Measurements from ENCODE around the gene CLDND1. TPM values are rescaled to one million over a fixed set of nuclear protein-coding genes. Genes with fewer than 3 reads are reported as not detected.

Gene CLDND1
- total RNA-seq, 1 donor from 2014 or later: 689 TPM

DNA sequence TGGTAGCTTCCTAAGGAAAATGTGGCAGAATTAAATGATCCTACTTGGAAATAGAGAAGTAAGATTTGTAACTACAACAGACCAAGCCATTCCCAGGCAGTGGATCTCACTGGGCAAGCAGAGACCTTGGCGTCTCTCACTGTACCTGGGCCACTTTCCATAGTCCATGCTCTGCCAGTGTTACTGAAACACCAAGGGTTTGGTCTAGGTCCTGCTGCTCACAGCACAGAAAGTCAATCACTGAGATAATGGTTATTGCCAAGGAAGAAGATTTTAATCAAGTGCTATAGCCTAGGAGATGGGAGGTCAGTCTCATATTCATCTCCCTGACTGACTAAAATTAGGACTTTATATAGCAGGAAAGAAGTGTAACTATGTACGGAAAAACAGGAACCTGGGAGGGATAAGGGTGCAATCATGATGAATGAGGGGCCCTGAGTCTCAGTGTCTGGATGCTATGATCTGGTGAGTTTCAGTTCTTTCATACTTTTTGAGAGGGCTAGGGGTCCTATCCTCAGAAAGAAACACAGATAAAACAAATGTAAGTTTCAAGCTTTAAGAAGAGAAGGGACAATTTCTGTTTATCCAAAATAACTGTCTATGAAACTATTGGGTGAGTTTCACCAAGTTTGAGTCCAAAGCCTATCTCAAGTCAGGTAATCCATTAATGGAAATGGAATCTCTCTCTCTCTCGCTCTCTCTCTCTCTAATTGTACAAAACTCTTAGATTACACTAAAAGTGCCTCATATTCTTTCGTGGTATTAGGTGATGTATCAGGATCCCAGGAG is 29.7 kb upstream of the CLDND1 start:
- intact Hi-C loops (cut with micrococcal nuclease): no loop called here

DNA sequence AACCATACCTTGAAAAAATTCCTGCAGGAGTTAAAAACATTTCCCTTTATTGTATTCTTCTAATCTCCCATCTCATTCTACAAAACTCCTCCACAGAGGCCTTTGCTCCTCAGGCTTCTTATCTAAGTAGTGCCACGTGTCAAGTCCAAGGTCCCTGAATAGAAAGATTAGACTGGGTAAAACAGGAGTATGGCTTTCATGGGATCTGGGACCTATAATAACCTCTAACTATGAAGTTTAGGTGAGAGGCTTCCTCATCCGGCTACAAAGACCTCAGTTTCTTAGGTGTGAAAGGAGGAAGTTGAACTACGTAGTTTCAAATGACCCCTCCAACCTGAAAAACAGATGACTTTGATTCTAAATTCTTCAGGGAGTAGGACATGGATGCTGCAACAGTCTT is 29.1 kb upstream of the CLDND1 start:
- intact Hi-C loops (cut with micrococcal nuclease): no loop called here

DNA sequence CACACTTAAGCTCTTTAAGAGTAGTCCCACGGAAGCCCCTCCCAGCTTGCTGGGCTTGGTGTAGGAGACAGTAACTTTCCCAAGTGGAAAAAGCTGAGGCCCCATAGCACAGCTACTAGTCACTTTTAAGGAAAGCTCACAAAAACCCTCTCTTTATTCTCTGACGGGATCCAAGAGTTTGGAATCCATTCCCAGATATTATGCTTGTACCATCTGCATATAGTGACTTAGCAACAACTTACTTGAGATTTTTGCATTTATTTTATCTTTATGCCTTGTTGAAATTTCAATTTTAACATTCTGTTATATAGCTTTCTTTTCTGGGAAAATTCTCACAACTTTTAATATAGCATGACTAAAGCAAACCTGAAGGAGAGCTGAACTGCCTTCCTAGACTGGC is 28.5 kb upstream of the CLDND1 start:
- intact Hi-C loops (cut with micrococcal nuclease): no loop called here

DNA sequence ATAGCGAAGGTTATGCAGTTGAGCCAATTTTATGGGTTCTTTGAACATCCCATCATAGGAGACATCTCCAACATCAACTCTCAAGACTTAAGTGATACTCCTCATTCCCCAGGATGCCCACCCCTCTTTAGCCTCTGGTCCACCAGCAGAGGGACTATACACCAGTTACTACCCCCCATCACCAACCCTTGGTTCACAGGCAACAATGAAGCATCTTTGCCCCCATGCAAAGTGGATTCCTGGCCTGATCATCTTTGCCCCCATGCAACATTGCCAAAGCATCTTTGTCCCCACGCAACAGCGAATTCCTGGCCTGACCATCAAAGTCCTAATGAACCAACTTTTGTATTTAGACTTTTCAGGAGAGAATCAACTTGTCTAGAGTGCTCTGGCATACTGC is 28.1 kb upstream of the CLDND1 start:
- intact Hi-C loops (cut with micrococcal nuclease): no loop called here

DNA sequence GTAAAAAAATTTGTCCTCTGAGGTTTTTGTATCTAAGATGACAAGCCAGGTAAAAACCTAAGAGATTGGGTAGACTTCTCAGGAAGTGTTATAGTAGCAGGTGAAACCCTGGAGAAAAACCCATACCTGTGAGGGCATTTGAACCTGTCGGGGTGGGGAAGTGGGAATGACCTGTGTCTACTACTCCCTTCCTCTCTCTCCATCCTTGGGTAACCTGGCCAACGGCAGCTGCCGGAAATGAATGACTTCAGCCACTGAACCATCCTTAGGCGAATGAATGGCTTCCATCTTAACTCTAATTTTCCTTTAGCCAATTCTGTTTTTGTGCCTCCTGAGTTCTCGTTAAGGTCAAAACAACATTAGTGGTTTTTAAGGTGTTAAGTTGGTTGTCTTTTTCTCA is 25.8 kb upstream of the CLDND1 start:
- intact Hi-C loops (cut with micrococcal nuclease): no loop called here

DNA sequence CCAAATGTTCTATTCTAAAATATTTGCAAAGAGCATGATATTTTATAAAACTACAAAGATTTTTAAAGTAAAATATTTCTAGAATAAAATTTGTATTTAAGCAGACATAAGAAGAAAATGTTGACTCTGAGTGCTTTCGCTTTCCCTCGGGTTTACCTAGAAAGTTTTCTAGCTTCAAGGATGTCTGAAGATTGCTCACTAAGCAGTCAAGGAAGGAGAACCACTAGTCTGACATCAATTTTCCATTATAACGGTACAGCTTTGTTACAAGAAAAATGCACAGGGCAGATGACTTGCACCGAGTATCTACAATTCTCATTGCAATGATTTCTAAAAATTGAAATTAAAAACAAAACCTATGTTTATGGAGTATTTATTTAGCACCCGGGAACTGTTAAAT is 23.2 kb upstream of the CLDND1 start:
- intact Hi-C loops (cut with micrococcal nuclease): loop anchor here (1.0 kb wide), 2 partner anchors 8 to 10 kb away; no protein-coding TSS in a partner anchor

DNA sequence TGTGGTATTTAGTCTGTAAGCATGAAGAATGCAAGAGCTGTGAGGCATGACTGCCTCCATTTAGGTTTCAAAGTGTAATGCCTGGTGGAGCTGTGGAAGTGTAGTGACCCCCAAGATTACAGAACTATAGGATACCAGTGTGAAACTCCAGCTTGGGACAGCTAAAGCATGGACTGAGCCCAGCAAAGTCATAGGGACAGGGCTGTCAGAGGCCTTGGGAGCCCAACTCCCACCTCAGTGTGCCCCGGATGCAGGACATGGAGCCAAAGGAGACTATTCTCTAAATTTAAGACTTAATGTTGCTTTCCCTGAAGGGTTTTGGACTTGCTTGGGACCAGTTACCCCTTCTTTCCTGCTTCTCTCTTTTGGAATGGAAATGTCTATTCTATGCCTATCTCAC is 19.9 kb upstream of the CLDND1 start:
- intact Hi-C loops (cut with micrococcal nuclease): no loop called here

DNA sequence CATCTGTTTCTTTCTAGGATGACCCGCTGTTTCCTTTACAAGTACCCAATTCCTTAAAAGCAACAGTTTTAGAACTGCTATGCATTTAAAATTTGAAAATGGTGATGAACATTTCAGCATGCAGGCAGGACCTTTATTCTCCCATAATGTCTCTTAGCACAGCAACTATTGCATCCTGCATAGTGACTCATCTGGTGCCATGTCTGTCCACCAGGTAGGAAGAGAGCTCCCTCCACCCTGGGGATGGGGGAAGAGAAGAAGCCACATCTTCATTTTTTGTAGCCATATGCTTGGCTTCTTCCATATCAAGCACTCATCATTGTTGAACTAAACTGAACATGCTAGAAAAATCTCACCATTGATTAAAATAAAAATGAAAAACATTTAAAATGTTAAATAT is 19.0 kb upstream of the CLDND1 start:
- intact Hi-C loops (cut with micrococcal nuclease): loop anchor here (2.0 kb wide), 1 partner anchor 31 kb away; no protein-coding TSS in a partner anchor

DNA sequence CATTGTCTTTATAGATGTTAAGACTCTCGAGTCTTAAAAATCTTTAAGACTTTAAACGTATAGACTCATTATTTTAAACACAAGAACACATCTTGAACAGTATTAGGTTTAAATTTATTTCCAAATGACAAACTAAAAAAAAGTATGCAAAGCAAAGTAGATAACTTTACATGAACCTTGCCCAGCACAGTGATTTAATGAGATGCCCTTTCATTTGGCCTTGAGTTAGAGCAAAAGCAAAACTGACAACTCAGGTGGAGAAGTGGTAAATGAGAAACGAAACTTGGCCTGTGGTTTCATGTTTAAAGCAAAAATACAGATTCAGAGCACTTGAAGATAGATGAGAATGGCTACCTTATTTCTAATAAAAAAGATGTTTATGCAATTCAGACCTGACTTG is 17.6 kb upstream of the CLDND1 start:
- intact Hi-C loops (cut with micrococcal nuclease): loop anchor here (1.0 to 2.0 kb wide), 4 partner anchors 16 to 32 kb away; no protein-coding TSS in a partner anchor

DNA sequence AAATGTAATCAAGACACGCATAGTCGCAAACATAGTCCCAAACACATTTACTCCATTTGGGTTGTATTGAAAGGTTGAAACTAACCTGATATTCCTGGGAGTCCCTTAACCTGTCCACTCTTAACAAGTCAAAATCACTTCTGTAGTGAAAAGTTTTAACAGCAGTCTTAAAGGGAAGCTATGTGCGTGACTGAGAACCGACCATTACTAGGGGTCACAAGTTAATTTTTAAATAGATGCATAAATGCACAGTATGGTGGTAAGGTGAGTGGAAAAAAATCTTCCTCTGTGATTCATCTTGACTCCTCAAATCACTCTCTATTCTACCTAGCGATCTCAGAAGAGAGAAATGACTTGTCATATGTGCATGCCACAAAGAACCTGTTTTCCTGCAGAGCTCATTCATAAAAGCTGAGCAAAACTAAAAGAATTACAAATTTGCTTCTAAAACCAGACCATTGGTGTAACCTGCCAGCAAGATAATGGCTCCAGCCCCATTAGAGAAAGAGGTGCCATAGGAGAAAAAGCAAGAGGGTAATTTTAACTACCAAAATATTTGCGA is 13.8 kb upstream of the CLDND1 start:
- intact Hi-C loops (cut with micrococcal nuclease): loop anchor here (1.0 kb wide), 1 partner anchor 13 kb away; no protein-coding TSS in a partner anchor

DNA sequence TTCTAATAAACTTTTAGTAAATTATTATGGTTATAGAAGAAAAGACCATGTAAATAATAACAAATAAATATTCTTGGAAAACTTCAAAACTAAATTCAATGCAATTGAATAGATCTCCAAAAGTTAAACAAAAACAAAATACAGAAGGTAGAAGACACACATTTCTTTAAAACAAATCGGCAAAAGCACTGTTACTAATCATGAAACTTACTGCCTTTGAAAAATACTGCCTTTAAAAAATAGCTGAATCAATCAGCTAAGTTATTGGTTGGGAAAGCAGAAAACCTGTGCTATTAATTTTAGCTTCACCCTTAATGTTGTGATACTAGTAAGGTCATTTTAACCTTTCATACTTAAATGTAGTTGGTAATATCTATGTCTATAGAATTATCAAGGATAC is 12.0 kb upstream of the CLDND1 start:
- intact Hi-C loops (cut with micrococcal nuclease): no loop called here

DNA sequence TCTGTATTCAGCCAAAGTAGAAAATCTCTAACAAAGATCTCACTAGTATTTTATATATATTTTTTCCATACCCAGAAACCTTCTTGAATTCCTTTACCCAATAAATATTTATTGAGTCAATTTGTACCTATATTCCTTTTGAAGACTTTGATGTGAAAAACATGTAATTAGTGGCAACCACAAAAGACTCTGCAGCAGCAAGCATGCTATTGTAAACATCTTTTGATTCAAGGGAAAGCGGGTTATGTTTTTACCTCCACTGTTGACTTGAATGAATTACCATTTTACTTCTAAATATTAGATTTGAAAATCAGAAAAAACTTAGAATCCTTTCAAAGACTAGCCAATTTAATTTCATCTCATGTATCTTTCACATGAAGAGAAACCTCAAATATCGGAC is 11.5 kb upstream of the CLDND1 start:
- intact Hi-C loops (cut with micrococcal nuclease): no loop called here

DNA sequence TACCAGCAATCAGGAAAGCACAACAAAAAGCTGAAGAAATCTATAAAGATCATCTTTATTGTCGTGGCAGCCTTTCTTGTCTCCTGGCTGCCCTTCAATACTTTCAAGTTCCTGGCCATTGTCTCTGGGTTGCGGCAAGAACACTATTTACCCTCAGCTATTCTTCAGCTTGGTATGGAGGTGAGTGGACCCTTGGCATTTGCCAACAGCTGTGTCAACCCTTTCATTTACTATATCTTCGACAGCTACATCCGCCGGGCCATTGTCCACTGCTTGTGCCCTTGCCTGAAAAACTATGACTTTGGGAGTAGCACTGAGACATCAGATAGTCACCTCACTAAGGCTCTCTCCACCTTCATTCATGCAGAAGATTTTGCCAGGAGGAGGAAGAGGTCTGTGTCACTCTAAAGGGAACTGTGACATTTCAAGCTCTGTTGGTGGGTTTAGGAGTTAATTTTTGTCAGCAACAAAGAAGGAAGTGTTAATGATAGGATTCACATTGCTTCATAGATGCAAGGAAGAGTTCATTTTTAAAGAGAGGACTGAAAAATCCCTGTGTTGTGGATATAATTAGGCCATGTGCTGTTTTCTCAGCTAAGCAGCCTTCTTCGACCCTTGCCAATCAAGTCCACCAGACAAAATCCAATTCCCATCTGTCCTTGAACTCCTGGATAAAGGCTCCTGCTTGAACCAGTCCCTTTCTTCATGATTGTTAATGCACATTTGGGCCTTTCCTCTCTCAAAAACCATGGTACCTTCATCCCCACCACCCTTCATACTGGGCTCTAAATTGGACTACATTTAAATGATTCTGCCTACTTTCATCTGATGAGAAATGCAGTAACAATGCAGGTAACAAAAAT is 10.2 kb upstream of the CLDND1 start:
- intact Hi-C loops (cut with micrococcal nuclease): no loop called here

DNA sequence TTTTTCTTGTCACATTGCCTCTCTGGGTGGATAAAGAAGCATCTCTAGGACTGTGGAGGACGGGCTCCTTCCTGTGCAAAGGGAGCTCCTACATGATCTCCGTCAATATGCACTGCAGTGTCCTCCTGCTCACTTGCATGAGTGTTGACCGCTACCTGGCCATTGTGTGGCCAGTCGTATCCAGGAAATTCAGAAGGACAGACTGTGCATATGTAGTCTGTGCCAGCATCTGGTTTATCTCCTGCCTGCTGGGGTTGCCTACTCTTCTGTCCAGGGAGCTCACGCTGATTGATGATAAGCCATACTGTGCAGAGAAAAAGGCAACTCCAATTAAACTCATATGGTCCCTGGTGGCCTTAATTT is 9.6 kb upstream of the CLDND1 start:
- intact Hi-C loops (cut with micrococcal nuclease): no loop called here

DNA sequence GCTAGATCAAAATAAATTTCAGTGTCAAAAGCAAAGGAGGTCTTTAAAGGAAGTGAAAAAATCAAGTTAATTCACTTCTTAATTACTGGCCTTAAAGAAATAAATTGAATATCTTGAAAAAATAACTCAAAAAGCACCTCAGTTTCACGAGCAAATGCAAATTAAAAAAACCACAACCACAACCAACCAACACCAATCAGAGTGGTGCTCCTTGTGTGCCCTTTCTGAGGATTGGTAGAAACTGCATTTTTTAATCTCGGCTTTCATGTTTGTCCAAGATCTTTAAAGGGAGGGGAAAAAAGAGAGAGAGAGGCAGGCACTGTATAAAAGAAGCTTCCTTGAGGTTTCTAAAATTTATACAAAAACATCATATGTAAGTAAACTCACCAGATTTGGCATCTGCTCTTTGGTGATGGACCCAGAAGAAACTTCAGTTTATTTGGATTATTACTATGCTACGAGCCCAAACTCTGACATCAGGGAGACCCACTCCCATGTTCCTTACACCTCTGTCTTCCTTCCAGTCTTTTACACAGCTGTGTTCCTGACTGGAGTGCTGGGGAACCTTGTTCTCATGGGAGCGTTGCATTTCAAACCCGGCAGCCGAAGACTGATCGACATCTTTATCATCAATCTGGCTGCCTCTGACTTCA is 9.0 kb upstream of the CLDND1 start, which contains the start of gene GPR15:
TSS of gene GPR15 (plus strand) at position 357 of the 653 bp plus-strand sequence. CDS start at position 413, 56 bp downstream.
- intact Hi-C loops (cut with micrococcal nuclease): no loop called here

DNA sequence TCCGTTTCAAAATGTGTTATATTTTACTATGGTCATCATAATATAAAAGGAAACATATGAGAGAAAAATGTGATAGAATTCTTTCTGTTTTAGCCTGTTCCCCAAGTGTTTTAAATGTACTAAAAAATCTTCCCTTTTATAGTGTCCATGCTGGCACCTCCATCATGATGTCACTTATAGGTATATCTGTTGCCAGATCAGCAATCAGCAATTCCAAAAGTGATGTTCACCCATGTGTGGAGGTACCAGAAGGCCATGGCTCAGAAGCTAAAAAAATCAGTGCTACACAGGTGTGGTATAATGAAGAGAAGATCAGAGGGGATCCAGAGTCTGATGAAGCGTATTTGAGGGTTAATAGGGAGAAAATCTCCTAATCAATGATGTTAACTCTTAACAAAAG is 8.0 kb upstream of the CLDND1 start:
- intact Hi-C loops (cut with micrococcal nuclease): no loop called here

DNA sequence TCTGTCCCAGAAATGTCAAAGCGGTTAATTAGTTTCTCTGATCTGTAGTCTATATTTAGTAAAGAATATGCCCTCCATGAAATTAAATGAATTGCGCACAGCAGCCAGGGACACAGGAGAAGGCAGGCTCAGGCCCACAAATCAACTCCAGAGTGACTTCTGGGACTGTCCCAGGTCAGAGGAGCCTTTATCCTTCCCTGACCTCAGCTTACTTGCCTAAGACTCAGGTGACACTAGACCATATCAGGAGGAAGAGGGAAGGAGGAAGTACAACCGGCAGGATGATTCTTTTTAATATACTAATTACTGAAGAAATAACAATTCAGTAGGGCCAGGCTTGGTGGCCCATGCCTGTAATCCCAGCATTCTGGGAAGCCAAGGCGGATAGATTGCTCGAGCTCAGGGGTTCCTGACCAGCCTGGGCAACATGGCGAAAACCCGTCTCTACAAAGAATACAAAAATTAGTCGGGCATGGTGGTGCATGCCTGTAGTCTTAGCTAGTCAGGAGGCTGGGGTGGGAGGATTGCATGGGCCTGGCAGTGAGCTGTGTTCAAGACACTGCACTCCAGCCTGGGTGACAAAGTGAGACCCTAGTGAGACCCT is 7.3 kb upstream of the CLDND1 start:
- intact Hi-C loops (cut with micrococcal nuclease): loop anchor here (10.0 kb wide), 1 partner anchor 1345 kb away; no protein-coding TSS in a partner anchor

DNA sequence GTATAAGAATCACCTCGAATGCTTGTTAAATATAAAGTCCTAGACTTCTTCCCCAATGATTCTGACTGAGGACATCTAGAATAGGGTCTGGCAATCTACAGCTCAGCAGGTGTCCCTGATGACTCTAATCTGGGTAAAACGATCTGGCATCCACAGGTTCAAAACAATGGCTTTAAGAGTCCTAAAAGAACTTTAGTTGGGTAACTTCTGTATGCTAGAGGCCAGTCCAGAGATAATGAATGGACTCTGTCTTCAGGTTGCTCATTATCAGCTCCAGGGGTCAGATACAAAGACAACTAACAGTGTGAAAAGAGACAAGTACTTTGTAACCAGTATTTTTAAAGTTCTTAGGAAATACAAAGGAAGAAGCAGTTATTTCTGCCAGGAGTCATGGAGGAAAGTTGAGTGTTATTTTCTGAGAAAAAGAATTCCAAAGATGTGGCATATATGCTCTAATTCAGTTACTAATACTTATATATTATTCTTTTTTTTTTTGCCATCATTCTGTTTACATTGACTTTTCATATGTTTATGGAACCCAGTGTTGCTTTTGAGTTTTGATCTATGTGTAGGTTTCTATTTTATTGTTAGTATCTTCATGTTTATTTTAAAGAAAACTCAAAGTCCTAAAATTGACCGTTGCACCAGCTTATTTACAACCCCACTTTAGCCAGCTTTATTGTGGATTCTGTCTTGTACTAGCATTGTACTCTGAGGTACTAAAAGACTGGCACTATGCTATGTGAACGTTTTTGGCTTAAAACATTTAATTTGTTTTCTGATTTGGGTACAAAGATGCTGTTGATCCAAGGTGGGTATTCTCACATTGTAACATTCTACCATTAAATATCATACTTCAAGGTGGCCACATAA is 6.0 kb upstream of the CLDND1 start:
- intact Hi-C loops (cut with micrococcal nuclease): loop anchor here (10.0 kb wide), 1 partner anchor 1346 kb away; no protein-coding TSS in a partner anchor

DNA sequence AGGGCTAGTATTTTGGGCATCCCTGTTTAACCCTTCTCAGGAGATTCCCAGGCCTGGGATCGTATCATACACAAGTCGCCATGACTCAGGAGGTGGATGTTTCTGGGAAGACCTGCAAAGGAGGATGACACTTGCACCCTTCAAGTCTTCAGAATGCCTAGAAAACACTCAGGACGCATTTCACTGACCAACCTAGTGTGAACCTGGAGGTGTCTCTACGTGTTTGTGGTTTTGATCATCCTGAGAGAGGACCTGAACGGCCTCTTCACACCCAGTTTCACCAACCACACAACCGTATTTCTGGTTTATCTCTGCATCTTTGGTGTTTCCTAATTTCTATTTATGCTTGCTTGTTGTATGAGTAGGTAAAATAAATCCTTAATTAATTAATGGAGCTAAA is 2.8 kb upstream of the CLDND1 start:
- intact Hi-C loops (cut with micrococcal nuclease): loop anchor here (10.0 kb wide), 1 partner anchor 1349 kb away; no protein-coding TSS in a partner anchor
